HEK293 (cell line): ENCODE results near the gene RAB3GAP2.

Experiments used
- TF ChIP-seq, protein P1 (sequence below): fragments of 450-650 bp; formaldehyde crosslinking; IDR thresholded peaks from 2 replicates; pipeline ENCODE4 v1.5.1; 2016; ENCODE audit warnings: missing biosample characterization, missing genetic modification characterization
- TF ChIP-seq, protein P2 (sequence below): fragments of 450-650 bp; formaldehyde crosslinking; IDR thresholded peaks from 2 replicates; pipeline ENCODE4 v1.5.1; 2016; ENCODE audit warnings: missing biosample characterization, missing genetic modification characterization, borderline replicate concordance

GRCh38 chr1:220137019-220137786 is 135.1 kb downstream of the RAB3GAP2 start:
- TF ChIP-seq, protein P1, sequence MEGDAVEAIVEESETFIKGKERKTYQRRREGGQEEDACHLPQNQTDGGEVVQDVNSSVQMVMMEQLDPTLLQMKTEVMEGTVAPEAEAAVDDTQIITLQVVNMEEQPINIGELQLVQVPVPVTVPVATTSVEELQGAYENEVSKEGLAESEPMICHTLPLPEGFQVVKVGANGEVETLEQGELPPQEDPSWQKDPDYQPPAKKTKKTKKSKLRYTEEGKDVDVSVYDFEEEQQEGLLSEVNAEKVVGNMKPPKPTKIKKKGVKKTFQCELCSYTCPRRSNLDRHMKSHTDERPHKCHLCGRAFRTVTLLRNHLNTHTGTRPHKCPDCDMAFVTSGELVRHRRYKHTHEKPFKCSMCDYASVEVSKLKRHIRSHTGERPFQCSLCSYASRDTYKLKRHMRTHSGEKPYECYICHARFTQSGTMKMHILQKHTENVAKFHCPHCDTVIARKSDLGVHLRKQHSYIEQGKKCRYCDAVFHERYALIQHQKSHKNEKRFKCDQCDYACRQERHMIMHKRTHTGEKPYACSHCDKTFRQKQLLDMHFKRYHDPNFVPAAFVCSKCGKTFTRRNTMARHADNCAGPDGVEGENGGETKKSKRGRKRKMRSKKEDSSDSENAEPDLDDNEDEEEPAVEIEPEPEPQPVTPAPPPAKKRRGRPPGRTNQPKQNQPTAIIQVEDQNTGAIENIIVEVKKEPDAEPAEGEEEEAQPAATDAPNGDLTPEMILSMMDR (tag by site-specific recombination) = no peak
- TF ChIP-seq, protein P2, sequence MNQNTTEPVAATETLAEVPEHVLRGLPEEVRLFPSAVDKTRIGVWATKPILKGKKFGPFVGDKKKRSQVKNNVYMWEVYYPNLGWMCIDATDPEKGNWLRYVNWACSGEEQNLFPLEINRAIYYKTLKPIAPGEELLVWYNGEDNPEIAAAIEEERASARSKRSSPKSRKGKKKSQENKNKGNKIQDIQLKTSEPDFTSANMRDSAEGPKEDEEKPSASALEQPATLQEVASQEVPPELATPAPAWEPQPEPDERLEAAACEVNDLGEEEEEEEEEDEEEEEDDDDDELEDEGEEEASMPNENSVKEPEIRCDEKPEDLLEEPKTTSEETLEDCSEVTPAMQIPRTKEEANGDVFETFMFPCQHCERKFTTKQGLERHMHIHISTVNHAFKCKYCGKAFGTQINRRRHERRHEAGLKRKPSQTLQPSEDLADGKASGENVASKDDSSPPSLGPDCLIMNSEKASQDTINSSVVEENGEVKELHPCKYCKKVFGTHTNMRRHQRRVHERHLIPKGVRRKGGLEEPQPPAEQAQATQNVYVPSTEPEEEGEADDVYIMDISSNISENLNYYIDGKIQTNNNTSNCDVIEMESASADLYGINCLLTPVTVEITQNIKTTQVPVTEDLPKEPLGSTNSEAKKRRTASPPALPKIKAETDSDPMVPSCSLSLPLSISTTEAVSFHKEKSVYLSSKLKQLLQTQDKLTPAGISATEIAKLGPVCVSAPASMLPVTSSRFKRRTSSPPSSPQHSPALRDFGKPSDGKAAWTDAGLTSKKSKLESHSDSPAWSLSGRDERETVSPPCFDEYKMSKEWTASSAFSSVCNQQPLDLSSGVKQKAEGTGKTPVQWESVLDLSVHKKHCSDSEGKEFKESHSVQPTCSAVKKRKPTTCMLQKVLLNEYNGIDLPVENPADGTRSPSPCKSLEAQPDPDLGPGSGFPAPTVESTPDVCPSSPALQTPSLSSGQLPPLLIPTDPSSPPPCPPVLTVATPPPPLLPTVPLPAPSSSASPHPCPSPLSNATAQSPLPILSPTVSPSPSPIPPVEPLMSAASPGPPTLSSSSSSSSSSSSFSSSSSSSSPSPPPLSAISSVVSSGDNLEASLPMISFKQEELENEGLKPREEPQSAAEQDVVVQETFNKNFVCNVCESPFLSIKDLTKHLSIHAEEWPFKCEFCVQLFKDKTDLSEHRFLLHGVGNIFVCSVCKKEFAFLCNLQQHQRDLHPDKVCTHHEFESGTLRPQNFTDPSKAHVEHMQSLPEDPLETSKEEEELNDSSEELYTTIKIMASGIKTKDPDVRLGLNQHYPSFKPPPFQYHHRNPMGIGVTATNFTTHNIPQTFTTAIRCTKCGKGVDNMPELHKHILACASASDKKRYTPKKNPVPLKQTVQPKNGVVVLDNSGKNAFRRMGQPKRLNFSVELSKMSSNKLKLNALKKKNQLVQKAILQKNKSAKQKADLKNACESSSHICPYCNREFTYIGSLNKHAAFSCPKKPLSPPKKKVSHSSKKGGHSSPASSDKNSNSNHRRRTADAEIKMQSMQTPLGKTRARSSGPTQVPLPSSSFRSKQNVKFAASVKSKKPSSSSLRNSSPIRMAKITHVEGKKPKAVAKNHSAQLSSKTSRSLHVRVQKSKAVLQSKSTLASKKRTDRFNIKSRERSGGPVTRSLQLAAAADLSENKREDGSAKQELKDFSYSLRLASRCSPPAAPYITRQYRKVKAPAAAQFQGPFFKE = no peak
